Osteoblast (primary cell): ENCODE results near the gene TTLL9. TPM values are rescaled to one million over a fixed set of nuclear protein-coding genes. Genes with fewer than 3 reads are reported as not detected.
A peak's percentile ranks its signal among the peaks of the same experiment; 100 is the strongest.

ENCODE experiments used
- DNase-seq: peaks from one replicate; pipeline ENCODE4 v3.0.0; 2011; ENCODE audit warnings: low spot score, mixed read lengths; ENCODE audit not compliant: insufficient read length; ENCODE audit errors: missing footprints
- H2AFZ ChIP-seq: 2 replicates; pipeline ENCODE4 v1.6.0; 2011; ENCODE audit warnings: mild to moderate bottlenecking, low read length
- H3K27ac ChIP-seq: 2 replicates; pipeline ENCODE4 v1.5.1; 2011; ENCODE audit warnings: mild to moderate bottlenecking, low read depth, low read length, moderate library complexity
- H3K27me3 ChIP-seq: 2 replicates; pipeline ENCODE4 v1.6.0; 2012; ENCODE audit warnings: mild to moderate bottlenecking, control low read depth, inconsistent platforms, low read length, moderate library complexity; ENCODE audit not compliant: insufficient read depth
- H3K36me3 ChIP-seq: 2 replicates; pipeline ENCODE4 v1.5.1; 2011; ENCODE audit warnings: mild to moderate bottlenecking, low read length, control low read depth, moderate library complexity; ENCODE audit not compliant: insufficient read depth
- H3K4me1 ChIP-seq: 2 replicates; pipeline ENCODE4 v1.5.1; 2011; ENCODE audit warnings: mild to moderate bottlenecking, low read length, control low read depth, moderate library complexity; ENCODE audit not compliant: insufficient read depth
- H3K4me2 ChIP-seq: 2 replicates; pipeline ENCODE4 v1.6.0; 2011; ENCODE audit warnings: mild to moderate bottlenecking, low read length; ENCODE audit not compliant: insufficient read depth
- H3K4me3 ChIP-seq: fragments of 200-600 bp; sonication (generic); 3 replicates; pipeline ENCODE4 v1.5.1; 2012; ENCODE audit warnings: mild to moderate bottlenecking, low read length, inconsistent platforms; ENCODE audit not compliant: insufficient read depth
- H3K79me2 ChIP-seq: 2 replicates; pipeline ENCODE4 v1.6.0; 2012; ENCODE audit warnings: mild to moderate bottlenecking, low read length, control low read depth, inconsistent platforms; ENCODE audit not compliant: insufficient read depth
- H3K9me3 ChIP-seq: 2 replicates; pipeline ENCODE4 v1.5.1; 2011; ENCODE audit warnings: low read depth, low read length, control low read depth
- H4K20me1 ChIP-seq: 2 replicates; pipeline ENCODE4 v1.6.0; 2012; ENCODE audit warnings: mild to moderate bottlenecking, low read length, control low read depth; ENCODE audit not compliant: insufficient read depth
- total RNA-seq: library from RNA; depleted of rRNA; stranded (reverse); fragments of >200 nt; gene quantifications from 2 replicates; pipeline ENCODE4 v1.2.3, GENCODE V29; 2012
- TF ChIP-seq, protein P1 (sequence below): IDR thresholded peaks from 2 replicates; pipeline ENCODE4 v1.5.1; 2011; ENCODE audit warnings: mild to moderate bottlenecking, low read depth, low read length, moderate library complexity; ENCODE audit errors: extremely low read depth

The TTLL9 gene
- total RNA-seq, 1 donor, result 0.72 TPM

DNA sequence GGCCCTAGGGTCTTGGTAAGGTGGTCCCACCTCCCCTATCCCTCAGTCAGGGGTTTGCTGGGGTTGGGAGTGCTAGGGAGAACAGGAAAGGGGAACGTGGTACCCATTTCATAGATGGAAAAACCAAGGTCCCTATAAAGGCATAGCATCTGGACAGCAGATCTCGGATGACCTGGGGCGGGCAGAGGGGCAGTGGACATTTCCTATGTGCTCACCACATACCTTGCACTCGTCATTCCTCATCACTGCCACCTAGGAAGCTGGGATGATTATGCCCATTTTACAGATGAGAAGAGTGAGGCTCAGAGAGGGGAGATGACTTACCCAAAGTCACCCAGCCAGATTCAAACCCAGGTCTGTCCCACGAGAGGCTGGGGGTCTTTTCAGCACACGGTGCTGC lies 39.2 kb upstream of the TTLL9 start:
- peaks cover 3% of the 10 kb centered on the region for H3K27me3 ChIP-seq
- H3K9me3 ChIP-seq, result no peaks in the 10 kb centered on the region
- TF ChIP-seq, protein P1, sequence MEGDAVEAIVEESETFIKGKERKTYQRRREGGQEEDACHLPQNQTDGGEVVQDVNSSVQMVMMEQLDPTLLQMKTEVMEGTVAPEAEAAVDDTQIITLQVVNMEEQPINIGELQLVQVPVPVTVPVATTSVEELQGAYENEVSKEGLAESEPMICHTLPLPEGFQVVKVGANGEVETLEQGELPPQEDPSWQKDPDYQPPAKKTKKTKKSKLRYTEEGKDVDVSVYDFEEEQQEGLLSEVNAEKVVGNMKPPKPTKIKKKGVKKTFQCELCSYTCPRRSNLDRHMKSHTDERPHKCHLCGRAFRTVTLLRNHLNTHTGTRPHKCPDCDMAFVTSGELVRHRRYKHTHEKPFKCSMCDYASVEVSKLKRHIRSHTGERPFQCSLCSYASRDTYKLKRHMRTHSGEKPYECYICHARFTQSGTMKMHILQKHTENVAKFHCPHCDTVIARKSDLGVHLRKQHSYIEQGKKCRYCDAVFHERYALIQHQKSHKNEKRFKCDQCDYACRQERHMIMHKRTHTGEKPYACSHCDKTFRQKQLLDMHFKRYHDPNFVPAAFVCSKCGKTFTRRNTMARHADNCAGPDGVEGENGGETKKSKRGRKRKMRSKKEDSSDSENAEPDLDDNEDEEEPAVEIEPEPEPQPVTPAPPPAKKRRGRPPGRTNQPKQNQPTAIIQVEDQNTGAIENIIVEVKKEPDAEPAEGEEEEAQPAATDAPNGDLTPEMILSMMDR, result no peak
- H2AFZ ChIP-seq, result no peak overlapping the region
- no peaks in the 10 kb centered on the region for H3K79me2 ChIP-seq
- H4K20me1 ChIP-seq, result peaks cover 13% of the 10 kb centered on the region
- peak; percentile 3 for DNase-seq
- no peak overlapping the region for H3K4me2 ChIP-seq
- H3K4me1 ChIP-seq, result peaks cover 8% of the 10 kb centered on the region
- no peak overlapping the region for H3K4me3 ChIP-seq
- H3K27ac ChIP-seq, result no peak overlapping the region
- H3K36me3 ChIP-seq, result no peaks in the 10 kb centered on the region

DNA sequence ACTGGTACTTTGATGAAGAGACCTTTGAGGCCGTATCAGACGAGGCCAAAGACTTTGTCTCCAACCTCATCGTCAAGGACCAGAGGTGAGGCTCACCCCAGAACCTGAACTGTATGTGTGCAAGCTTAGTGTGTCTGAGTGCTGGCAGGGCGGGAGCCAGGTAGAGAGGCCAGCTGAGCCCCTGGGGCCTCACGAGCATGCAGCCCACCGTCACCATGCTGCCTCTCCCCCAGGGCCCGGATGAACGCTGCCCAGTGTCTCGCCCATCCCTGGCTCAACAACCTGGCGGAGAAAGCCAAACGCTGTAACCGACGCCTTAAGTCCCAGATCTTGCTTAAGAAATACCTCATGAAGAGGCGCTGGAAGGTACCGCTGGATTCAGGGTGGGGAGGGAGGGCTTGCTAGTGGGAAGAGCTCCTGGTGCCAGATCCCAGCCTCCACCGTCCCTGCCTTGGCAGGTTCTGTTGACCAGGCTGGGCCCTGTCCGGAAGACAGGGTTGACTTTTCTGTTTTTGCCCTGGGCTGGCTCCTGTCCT lies 38.6 kb upstream of the TTLL9 start:
- Histone ChIP-seq H3K36me3 (no peaks in the 10 kb centered on the region), H3K4me1 (peaks cover 14% of the 10 kb centered on the region), H3K9me3 (no peaks in the 10 kb centered on the region), H2AFZ (no peak overlapping the region), H3K27me3 (peaks cover 3% of the 10 kb centered on the region), H3K4me3 (no peak overlapping the region), H3K4me2 (no peak overlapping the region), H4K20me1 (peaks cover 13% of the 10 kb centered on the region), H3K27ac (no peak overlapping the region), H3K79me2 (no peaks in the 10 kb centered on the region)
- peak; percentile 66 for DNase-seq
- TF ChIP-seq, protein P1, result no peak

DNA sequence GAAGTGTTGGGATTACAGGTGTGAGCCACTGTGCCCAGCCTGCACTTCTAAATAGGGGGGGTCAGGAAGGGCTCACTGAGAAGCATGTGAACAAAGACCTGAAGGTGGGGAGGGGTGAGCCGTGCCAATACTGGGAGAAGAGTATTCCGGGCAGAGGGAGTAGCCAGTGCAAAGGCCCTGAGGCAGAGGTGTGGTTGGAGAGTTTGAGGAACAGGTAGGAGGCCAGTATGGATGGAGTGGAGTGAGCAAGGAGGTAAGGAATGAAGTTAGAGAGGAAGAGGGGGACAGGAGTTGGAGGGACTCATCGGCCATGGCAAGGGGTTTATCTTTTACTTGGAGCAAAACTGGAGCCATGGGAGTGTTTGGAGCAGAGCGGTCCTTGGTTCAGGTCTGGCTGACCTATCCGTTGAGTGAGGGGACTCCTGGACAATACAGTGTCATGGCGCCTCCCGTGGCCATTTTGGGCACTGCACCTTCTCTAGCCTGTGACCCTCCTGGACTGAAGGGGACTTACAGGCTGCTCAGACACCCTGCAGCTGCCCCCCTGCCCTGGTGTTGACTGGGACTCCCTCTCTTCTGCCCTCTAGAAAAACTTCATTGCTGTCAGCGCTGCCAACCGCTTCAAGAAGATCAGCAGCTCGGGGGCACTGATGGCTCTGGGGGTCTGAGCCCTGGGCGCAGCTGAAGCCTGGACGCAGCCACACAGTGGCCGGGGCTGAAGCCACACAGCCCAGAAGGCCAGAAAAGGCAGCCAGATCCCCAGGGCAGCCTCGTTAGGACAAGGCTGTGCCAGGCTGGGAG lies 37.1 kb upstream of the TTLL9 start:
- no peak overlapping the region for H3K4me3 ChIP-seq
- peaks cover 18% of the 10 kb centered on the region for H4K20me1 ChIP-seq
- H3K4me1 ChIP-seq, result peaks cover 29% of the 10 kb centered on the region
- H3K36me3 ChIP-seq, result no peaks in the 10 kb centered on the region
- no peaks in the 10 kb centered on the region for H3K9me3 ChIP-seq
- H3K27ac ChIP-seq, result no peak overlapping the region
- H2AFZ ChIP-seq, result no peak overlapping the region
- H3K79me2 ChIP-seq, result no peaks in the 10 kb centered on the region
- TF ChIP-seq, protein P1, result peak; percentile 91
- peak; percentile 95 for DNase-seq
- no peak overlapping the region for H3K4me2 ChIP-seq
- H3K27me3 ChIP-seq, result peaks cover 3% of the 10 kb centered on the region

GRCh38 chr20:31833931-31834521 lies 36.4 kb upstream of the TTLL9 start:
- no peak overlapping the region for H3K27ac ChIP-seq
- no peaks in the 10 kb centered on the region for H3K9me3 ChIP-seq
- H3K4me1 ChIP-seq, result peaks cover 35% of the 10 kb centered on the region
- no peak overlapping the region for H2AFZ ChIP-seq
- DNase-seq, result peak; percentile 77
- no peak overlapping the region for H3K4me3 ChIP-seq
- TF ChIP-seq, protein P1, result no peak
- no peaks in the 10 kb centered on the region for H3K36me3 ChIP-seq
- H3K27me3 ChIP-seq, result peaks cover 3% of the 10 kb centered on the region
- no peaks in the 10 kb centered on the region for H3K79me2 ChIP-seq
- no peak overlapping the region for H3K4me2 ChIP-seq
- peaks cover 18% of the 10 kb centered on the region for H4K20me1 ChIP-seq
